SK-N-SH treated with all-trans-retinoic acid at 6 μM for 48 hours (cell line): Measurements from ENCODE around the gene TAF15.

Experiments used
- ATAC-seq: fragments of 200-7000 bp; cut with Tn5 transposase; 3 replicates; pipeline ENCODE4 v1.9.1; 2020; ENCODE audit warnings: mild to moderate bottlenecking, moderate library complexity
- ARNTL ChIP-seq: fragments of 450-650 bp; formaldehyde crosslinking; IDR thresholded peaks from 2 replicates; pipeline ENCODE4 v1.5.0; 2020; ENCODE audit warnings: low read depth, mild to moderate bottlenecking, moderate library complexity, borderline replicate concordance
- BACH2 ChIP-seq: fragments of 250-450 bp; sonication (Bioruptor Pico); IDR thresholded peaks from 2 replicates; pipeline ENCODE4 v1.9.0; 2021; ENCODE audit warnings: mild to moderate bottlenecking, borderline replicate concordance
- CSDC2 ChIP-seq: fragments of 250-450 bp; sonication (Bioruptor Pico); IDR thresholded peaks from 2 replicates; pipeline ENCODE4 v1.5.0; 2020; ENCODE audit warnings: mild to moderate bottlenecking, moderate library complexity
- ESRRG ChIP-seq: fragments of 250-450 bp; sonication (Bioruptor Pico); IDR thresholded peaks from 2 replicates; pipeline ENCODE4 v1.6.1; 2021; ENCODE audit warnings: mild to moderate bottlenecking
- GLIS3 ChIP-seq: fragments of 250-450 bp; sonication (Bioruptor Pico); IDR thresholded peaks from 2 replicates; pipeline ENCODE4 v1.5.0; 2020; ENCODE audit warnings: mild to moderate bottlenecking, moderate library complexity
- ISL1 ChIP-seq: fragments of 250-450 bp; sonication (Bioruptor Pico); IDR thresholded peaks from 2 replicates; pipeline ENCODE4 v2.1.2; 2022; ENCODE audit warnings: mild to moderate bottlenecking, moderate library complexity
- OSR1 ChIP-seq: fragments of 250-450 bp; sonication (Bioruptor Pico); IDR thresholded peaks from 2 replicates; pipeline ENCODE4 v1.8.0; 2022; ENCODE audit warnings: moderate library complexity, mild to moderate bottlenecking, inconsistent platforms
- RARB ChIP-seq: fragments of 250-450 bp; sonication (Bioruptor Pico); IDR thresholded peaks from 2 replicates; pipeline ENCODE4 v1.8.0; 2021; ENCODE audit warnings: mild to moderate bottlenecking, moderate library complexity
- SNAI2 ChIP-seq: fragments of 250-450 bp; sonication (Bioruptor Pico); IDR thresholded peaks from 2 replicates; pipeline ENCODE4 v1.5.0; 2020; ENCODE audit warnings: mild to moderate bottlenecking, moderate library complexity
- TOX ChIP-seq: fragments of 250-450 bp; sonication (Bioruptor Pico); IDR thresholded peaks from 2 replicates; pipeline ENCODE4 v1.8.0; 2021; ENCODE audit warnings: mild to moderate bottlenecking, moderate library complexity, borderline replicate concordance
- ZC3H10 ChIP-seq: fragments of 250-450 bp; sonication (Bioruptor Pico); IDR thresholded peaks from 2 replicates; pipeline ENCODE4 v1.5.1; 2021; ENCODE audit warnings: mild to moderate bottlenecking, moderate library complexity
- ZFP3 ChIP-seq: fragments of 250-450 bp; sonication (Bioruptor Pico); IDR thresholded peaks from 2 replicates; pipeline ENCODE4 v1.5.0; 2020; ENCODE audit warnings: mild to moderate bottlenecking, moderate library complexity
- ZFP30 ChIP-seq: fragments of 450-650 bp; formaldehyde crosslinking; IDR thresholded peaks from 2 replicates; pipeline ENCODE4 v1.5.0; 2022; ENCODE audit warnings: mild to moderate bottlenecking, moderate library complexity
- ZNF565 ChIP-seq: fragments of 450-650 bp; formaldehyde crosslinking; conservative IDR thresholded peaks from 2 replicates; pipeline ENCODE4 v1.5.0; 2020; ENCODE audit warnings: low read depth, mild to moderate bottlenecking, moderate library complexity
- ZNF70 ChIP-seq: fragments of 450-650 bp; formaldehyde crosslinking; IDR thresholded peaks from 2 replicates; pipeline ENCODE4 v1.5.0; 2020; ENCODE audit warnings: mild to moderate bottlenecking, moderate library complexity
- ZNF8 ChIP-seq: fragments of 450-650 bp; formaldehyde crosslinking; IDR thresholded peaks from 2 replicates; pipeline ENCODE4 v1.5.0; 2020; ENCODE audit warnings: mild to moderate bottlenecking, moderate library complexity
- TF ChIP-seq, protein P1 (sequence below): fragments of 250-450 bp; sonication (Bioruptor Pico); IDR thresholded peaks from 2 replicates; pipeline ENCODE4 v1.8.0; 2021; ENCODE audit warnings: low read depth, mild to moderate bottlenecking, moderate library complexity, borderline replicate concordance
- TF ChIP-seq, protein P2 (sequence below): fragments of 250-450 bp; sonication (Bioruptor Pico); IDR thresholded peaks from 2 replicates; pipeline ENCODE4 v1.5.1; 2020; ENCODE audit warnings: low read depth, mild to moderate bottlenecking, moderate library complexity
- TF ChIP-seq, protein P3 (sequence below): fragments of 250-450 bp; sonication (Bioruptor Pico); IDR thresholded peaks from 2 replicates; pipeline ENCODE4 v1.8.0; 2020; ENCODE audit warnings: mild to moderate bottlenecking, moderate library complexity, borderline replicate concordance
- TF ChIP-seq, protein P4 (sequence below): fragments of 250-450 bp; sonication (Bioruptor Pico); IDR thresholded peaks from 2 replicates; pipeline ENCODE4 v1.5.0; 2020; ENCODE audit warnings: mild to moderate bottlenecking, moderate library complexity

Gene TAF15

DNA sequence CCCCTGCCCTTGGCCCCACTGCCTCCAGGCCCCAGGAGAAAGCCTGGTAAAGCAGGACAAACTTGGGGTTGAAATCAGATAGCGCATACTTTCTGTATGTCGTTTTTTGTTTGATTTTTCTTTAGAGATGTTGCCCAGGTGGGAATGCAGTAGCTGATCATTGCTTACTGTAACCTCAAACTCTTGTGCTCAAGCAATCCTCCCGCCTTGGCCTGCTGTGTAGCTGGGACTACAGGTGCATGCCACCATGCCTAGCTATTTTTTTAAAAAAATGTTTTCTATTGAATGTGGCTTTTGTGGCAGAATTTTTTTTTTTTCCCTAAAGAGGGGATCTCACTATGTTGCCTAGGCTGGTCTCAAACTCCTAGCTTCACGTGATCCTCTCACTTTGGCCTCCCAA, 82.0 kb downstream of the TAF15 start:
- no peak for ATAC-seq

DNA sequence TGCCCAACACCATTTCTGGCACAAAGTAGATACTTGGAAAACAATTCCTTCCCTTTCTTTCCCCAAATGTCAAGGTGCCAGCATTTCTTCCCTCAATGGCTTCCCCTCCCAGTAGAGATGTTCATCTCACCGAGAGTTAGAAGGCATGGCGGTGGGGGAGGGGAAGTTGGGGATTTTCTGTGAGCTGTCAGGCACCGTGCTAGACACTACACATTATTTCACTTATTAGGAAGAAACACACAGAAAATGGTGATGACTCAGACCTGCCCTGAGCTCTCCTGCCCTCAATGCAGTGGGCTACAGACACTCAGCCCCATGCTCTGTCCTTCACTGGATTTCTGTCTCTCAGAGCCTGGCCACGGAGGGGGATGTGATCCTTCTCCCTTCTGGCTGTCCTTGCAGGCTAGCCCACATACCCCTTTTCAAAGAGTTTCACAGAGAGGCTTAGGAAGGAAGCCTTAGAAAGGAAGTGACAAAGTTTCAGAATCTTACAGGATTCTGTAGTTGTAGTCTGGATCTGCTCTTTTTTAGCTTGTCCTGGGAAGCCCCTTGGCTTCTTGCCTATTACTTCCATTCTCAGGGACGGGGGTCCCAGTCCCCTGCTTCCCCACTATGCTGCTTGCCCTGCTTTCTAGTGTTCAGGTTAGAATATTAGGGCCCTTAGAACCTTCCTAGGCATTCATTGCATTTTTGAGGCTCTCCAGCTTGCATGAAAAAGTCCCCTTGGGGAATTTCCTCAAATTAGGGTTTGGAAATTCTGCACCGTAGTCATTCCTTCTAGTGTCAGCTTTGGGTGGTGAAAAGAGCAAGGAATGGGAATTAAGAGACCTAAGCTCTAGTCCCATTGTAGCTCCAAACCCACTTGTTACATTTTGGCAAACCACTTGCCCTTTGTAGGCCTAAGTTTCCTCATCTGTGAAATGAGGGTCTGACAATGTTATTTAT, 83.1 kb downstream of the TAF15 start:
- peak; percentile 25; the same call in 1 of the 3 replicates for ATAC-seq
- TF ChIP-seq, protein P1, sequence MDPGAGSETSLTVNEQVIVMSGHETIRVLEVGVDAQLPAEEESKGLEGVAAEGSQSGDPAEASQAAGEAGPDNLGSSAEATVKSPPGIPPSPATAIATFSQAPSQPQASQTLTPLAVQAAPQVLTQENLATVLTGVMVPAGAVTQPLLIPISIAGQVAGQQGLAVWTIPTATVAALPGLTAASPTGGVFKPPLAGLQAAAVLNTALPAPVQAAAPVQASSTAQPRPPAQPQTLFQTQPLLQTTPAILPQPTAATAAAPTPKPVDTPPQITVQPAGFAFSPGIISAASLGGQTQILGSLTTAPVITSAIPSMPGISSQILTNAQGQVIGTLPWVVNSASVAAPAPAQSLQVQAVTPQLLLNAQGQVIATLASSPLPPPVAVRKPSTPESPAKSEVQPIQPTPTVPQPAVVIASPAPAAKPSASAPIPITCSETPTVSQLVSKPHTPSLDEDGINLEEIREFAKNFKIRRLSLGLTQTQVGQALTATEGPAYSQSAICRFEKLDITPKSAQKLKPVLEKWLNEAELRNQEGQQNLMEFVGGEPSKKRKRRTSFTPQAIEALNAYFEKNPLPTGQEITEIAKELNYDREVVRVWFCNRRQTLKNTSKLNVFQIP (CRISPR knock-in tag), result no peak
- TF ChIP-seq, protein P2, sequence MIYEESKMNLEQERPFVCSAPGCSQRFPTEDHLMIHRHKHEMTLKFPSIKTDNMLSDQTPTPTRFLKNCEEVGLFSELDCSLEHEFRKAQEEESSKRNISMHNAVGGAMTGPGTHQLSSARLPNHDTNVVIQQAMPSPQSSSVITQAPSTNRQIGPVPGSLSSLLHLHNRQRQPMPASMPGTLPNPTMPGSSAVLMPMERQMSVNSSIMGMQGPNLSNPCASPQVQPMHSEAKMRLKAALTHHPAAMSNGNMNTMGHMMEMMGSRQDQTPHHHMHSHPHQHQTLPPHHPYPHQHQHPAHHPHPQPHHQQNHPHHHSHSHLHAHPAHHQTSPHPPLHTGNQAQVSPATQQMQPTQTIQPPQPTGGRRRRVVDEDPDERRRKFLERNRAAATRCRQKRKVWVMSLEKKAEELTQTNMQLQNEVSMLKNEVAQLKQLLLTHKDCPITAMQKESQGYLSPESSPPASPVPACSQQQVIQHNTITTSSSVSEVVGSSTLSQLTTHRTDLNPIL (CRISPR knock-in tag), result no peak
- TF ChIP-seq SNAI2 (CRISPR knock-in tag) (no peak), ZNF565 (CRISPR knock-in tag) (no peak), OSR1 (no peak), RARB (no peak), GLIS3 (no peak), TOX (CRISPR knock-in tag) (no peak), ZFP3 (CRISPR knock-in tag) (no peak), ZNF70 (CRISPR knock-in tag) (no peak), ZC3H10 (no peak), BACH2 (CRISPR knock-in tag) (no peak)
- TF ChIP-seq, protein P3, sequence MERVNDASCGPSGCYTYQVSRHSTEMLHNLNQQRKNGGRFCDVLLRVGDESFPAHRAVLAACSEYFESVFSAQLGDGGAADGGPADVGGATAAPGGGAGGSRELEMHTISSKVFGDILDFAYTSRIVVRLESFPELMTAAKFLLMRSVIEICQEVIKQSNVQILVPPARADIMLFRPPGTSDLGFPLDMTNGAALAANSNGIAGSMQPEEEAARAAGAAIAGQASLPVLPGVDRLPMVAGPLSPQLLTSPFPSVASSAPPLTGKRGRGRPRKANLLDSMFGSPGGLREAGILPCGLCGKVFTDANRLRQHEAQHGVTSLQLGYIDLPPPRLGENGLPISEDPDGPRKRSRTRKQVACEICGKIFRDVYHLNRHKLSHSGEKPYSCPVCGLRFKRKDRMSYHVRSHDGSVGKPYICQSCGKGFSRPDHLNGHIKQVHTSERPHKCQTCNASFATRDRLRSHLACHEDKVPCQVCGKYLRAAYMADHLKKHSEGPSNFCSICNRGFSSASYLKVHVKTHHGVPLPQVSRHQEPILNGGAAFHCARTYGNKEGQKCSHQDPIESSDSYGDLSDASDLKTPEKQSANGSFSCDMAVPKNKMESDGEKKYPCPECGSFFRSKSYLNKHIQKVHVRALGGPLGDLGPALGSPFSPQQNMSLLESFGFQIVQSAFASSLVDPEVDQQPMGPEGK (CRISPR knock-in tag), result no peak
- TF ChIP-seq, protein P4, sequence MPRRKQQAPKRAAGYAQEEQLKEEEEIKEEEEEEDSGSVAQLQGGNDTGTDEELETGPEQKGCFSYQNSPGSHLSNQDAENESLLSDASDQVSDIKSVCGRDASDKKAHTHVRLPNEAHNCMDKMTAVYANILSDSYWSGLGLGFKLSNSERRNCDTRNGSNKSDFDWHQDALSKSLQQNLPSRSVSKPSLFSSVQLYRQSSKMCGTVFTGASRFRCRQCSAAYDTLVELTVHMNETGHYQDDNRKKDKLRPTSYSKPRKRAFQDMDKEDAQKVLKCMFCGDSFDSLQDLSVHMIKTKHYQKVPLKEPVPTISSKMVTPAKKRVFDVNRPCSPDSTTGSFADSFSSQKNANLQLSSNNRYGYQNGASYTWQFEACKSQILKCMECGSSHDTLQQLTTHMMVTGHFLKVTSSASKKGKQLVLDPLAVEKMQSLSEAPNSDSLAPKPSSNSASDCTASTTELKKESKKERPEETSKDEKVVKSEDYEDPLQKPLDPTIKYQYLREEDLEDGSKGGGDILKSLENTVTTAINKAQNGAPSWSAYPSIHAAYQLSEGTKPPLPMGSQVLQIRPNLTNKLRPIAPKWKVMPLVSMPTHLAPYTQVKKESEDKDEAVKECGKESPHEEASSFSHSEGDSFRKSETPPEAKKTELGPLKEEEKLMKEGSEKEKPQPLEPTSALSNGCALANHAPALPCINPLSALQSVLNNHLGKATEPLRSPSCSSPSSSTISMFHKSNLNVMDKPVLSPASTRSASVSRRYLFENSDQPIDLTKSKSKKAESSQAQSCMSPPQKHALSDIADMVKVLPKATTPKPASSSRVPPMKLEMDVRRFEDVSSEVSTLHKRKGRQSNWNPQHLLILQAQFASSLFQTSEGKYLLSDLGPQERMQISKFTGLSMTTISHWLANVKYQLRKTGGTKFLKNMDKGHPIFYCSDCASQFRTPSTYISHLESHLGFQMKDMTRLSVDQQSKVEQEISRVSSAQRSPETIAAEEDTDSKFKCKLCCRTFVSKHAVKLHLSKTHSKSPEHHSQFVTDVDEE (CRISPR knock-in tag), result no peak

More for the DNA sequence above, 82.0 kb downstream of the TAF15 start:
- no peak for TF ChIP-seq ZC3H10
- TF ChIP-seq, protein P2 (CRISPR knock-in tag), result no peak
- TF ChIP-seq ZNF8 (CRISPR knock-in tag), result no peak
- no peak for TF ChIP-seq ZFP3 (CRISPR knock-in tag)
- TF ChIP-seq, protein P4 (CRISPR knock-in tag), result no peak
- no peak for TF ChIP-seq ARNTL (CRISPR knock-in tag)
- TF ChIP-seq ESRRG (CRISPR knock-in tag), result no peak
- TF ChIP-seq BACH2 (CRISPR knock-in tag), result no peak
- TF ChIP-seq SNAI2 (CRISPR knock-in tag), result no peak
- no peak for TF ChIP-seq GLIS3
- TF ChIP-seq RARB, result no peak
- TF ChIP-seq, protein P3 (CRISPR knock-in tag), result no peak
- no peak for TF ChIP-seq TOX (CRISPR knock-in tag)
- TF ChIP-seq ZFP30 (CRISPR knock-in tag), result no peak
- no peak for TF ChIP-seq CSDC2 (CRISPR knock-in tag)
- no peak for TF ChIP-seq ZNF565 (CRISPR knock-in tag)
- no peak for TF ChIP-seq ISL1 (CRISPR knock-in tag)
